IMR-90 (cell line): ENCODE measurements around the gene HES1. TPM values are rescaled to one million over a fixed set of nuclear protein-coding genes. Genes with fewer than 3 reads are reported as not detected.

Source experiments
- ATAC-seq: fragments of 200-7000 bp; cut with Tn5 transposase; 2 replicates; pipeline ENCODE4 v1.9.1; 2020; ENCODE audit warnings: low read depth, mild to moderate bottlenecking, moderate library complexity
- BruUV-seq: library from RNA; stranded (reverse); fragments of 400-500 nt; replicated peaks from 2 replicates; lab custom pipeline; 2021; lab: Mats Ljungman, UMichigan
- CTCF ChIA-PET: fragments of 300-600 bp; formaldehyde crosslinking; extraction: SDS; loops from one replicate; lab custom pipeline; 2021; ENCODE audit warnings: antibody characterized with exemption; lab: Yijun Ruan, JAX
- POLR2A ChIA-PET: fragments of 300-600 bp; sonication (Branson Sonifier 250); formaldehyde crosslinking; loops from one replicate; lab custom pipeline; 2022; ENCODE audit warnings: antibody characterized with exemption; ENCODE audit not compliant: unreplicated experiment; lab: Charles Lee
- DNase-seq: peaks from one replicate; pipeline ENCODE4 v3.0.0; 2013
- H2AFZ ChIP-seq: replicated peaks from 2 replicates; pipeline ENCODE3; 2013; ENCODE audit warnings: low read length, mild to moderate bottlenecking; ENCODE audit not compliant: poor library complexity
- H2AK5ac ChIP-seq: 2 replicates; pipeline ENCODE4 v1.6.1; 2013; ENCODE audit warnings: low read depth, low read length, inconsistent platforms
- H2AK9ac ChIP-seq: replicated peaks from 2 replicates; pipeline ENCODE3; 2013; ENCODE audit warnings: mild to moderate bottlenecking, low read depth, low read length, moderate library complexity; ENCODE audit not compliant: poor library complexity
- H2BK120ac ChIP-seq: 2 replicates; pipeline ENCODE4 v1.6.1; 2013; ENCODE audit warnings: low read depth, low read length, inconsistent platforms
- H2BK15ac ChIP-seq: 3 replicates; pipeline ENCODE4 v1.6.1; 2013; ENCODE audit warnings: low read depth, low read length, inconsistent platforms
- H2BK20ac ChIP-seq: 2 replicates; pipeline ENCODE4 v1.6.1; 2013; ENCODE audit warnings: low read depth, mild to moderate bottlenecking, inconsistent platforms, low read length, moderate library complexity
- H2BK5ac ChIP-seq: 2 replicates; pipeline ENCODE4 v1.6.1; 2013; ENCODE audit warnings: mild to moderate bottlenecking, low read depth, low read length, inconsistent platforms; ENCODE audit not compliant: poor library complexity, severe bottlenecking
- H3K14ac ChIP-seq: replicated peaks from 2 replicates; pipeline ENCODE4 v1.6.1; 2013; ENCODE audit warnings: low read depth, low read length, inconsistent platforms
- H3K18ac ChIP-seq: 2 replicates; pipeline ENCODE4 v1.6.1; 2013; ENCODE audit warnings: low read depth, low read length, control low read depth
- H3K23ac ChIP-seq: 2 replicates; pipeline ENCODE4 v1.6.1; 2013; ENCODE audit warnings: low read depth, low read length, inconsistent platforms
- H3K27ac ChIP-seq: 2 replicates; pipeline ENCODE4 v1.5.1; 2013; ENCODE audit warnings: mild to moderate bottlenecking, control low read depth, low read length; ENCODE audit not compliant: insufficient read depth
- H3K27me3 ChIP-seq: 2 replicates; pipeline ENCODE4 v1.6.1; 2013; ENCODE audit warnings: low read length; ENCODE audit not compliant: control insufficient read depth, insufficient read depth
- H3K36me3 ChIP-seq: 2 replicates; pipeline ENCODE4 v1.6.1; 2013; ENCODE audit warnings: low read length, mixed read lengths; ENCODE audit not compliant: control insufficient read depth, insufficient read depth
- H3K4ac ChIP-seq: 2 replicates; pipeline ENCODE4 v1.6.1; 2013; ENCODE audit warnings: low read depth, low read length, inconsistent platforms
- H3K4me1 ChIP-seq: 2 replicates; pipeline ENCODE4 v1.6.1; 2013; ENCODE audit warnings: low read length, mixed read lengths; ENCODE audit not compliant: control insufficient read depth, insufficient read depth
- H3K4me2 ChIP-seq: 2 replicates; pipeline ENCODE4 v1.6.1; 2013; ENCODE audit warnings: low read depth, mild to moderate bottlenecking, control low read depth, low read length, moderate library complexity
- H3K4me3 ChIP-seq: 2 replicates; pipeline ENCODE4 v1.5.1; 2013; ENCODE audit warnings: low read depth, mild to moderate bottlenecking, control low read depth, low read length, moderate library complexity; ENCODE audit not compliant: insufficient read depth
- H3K56ac ChIP-seq: 2 replicates; pipeline ENCODE4 v1.6.1; 2013; ENCODE audit warnings: low read length, inconsistent platforms; ENCODE audit not compliant: insufficient read depth; ENCODE audit errors: extremely low read depth
- H3K79me1 ChIP-seq, 2 experiments: 2 replicates each; pipeline ENCODE4 v1.6.1; 2013; ENCODE audit warnings: low read length in 2 of 2, inconsistent platforms in 1 of 2, low read depth in 1 of 2
- H3K9ac ChIP-seq: 2 replicates; pipeline ENCODE4 v1.6.1; 2013; ENCODE audit warnings: low read depth, low read length, control low read depth
- H3K9me1 ChIP-seq: 2 replicates; pipeline ENCODE4 v1.6.1; 2013; ENCODE audit warnings: low read length, inconsistent platforms; ENCODE audit not compliant: insufficient read depth
- H3K9me3 ChIP-seq: 2 replicates; pipeline ENCODE4 v1.6.1; 2013; ENCODE audit warnings: low read length; ENCODE audit not compliant: control insufficient read depth, insufficient read depth
- H4K20me1 ChIP-seq: 2 replicates; pipeline ENCODE4 v1.6.1; 2013; ENCODE audit warnings: low read length, inconsistent platforms; ENCODE audit not compliant: insufficient read depth
- H4K5ac ChIP-seq: 2 replicates; pipeline ENCODE4 v1.6.1; 2013; ENCODE audit warnings: mild to moderate bottlenecking, low read depth, low read length, control low read depth
- H4K8ac ChIP-seq, 2 experiments: 2 replicates each; pipeline ENCODE4 v1.6.1; 2013; ENCODE audit warnings: low read depth in 2 of 2, low read length in 2 of 2, control low read depth in 1 of 2, inconsistent platforms in 1 of 2
- H4K91ac ChIP-seq: 2 replicates; pipeline ENCODE4 v1.6.1; 2013; ENCODE audit warnings: low read depth, low read length, inconsistent platforms; ENCODE audit not compliant: insufficient read depth
- MXI1 ChIP-seq: IDR thresholded peaks from 2 replicates; pipeline ENCODE4 v1.6.1; 2012; ENCODE audit warnings: low read depth, mild to moderate bottlenecking, low read length, moderate library complexity, borderline replicate concordance
- RCOR1 ChIP-seq: IDR thresholded peaks from 2 replicates; pipeline ENCODE4 v1.6.1; 2012; ENCODE audit warnings: mild to moderate bottlenecking, low read length, improper control_type of control experiment; ENCODE audit not compliant: insufficient replicate concordance
- WGBS, 2 experiments: methylation state at CpG; one replicate each; pipeline versions ENCODE4 v1.1.5 to v1.1.7; 2013; ENCODE audit warnings: missing lambda C conversion rate in 2 of 2; ENCODE audit not compliant: insufficient read length in 1 of 2; ENCODE audit errors: extremely low coverage in 2 of 2; 5-methylcytosine and 5-hydroxymethylcytosine counted together
- dilution Hi-C: fragments of 300-500 bp; cut with HindIII; formaldehyde crosslinking; loops from one replicate; pipeline ENCODE4 v1.14.3; 2018; ENCODE audit warnings: low sequenced_read_pairs; ENCODE audit not compliant: unreplicated experiment
- in situ Hi-C: fragments of 300-500 bp; cut with MboI; formaldehyde crosslinking; loops from 3 replicates; pipeline ENCODE4 v1.14.3; 2019; ENCODE audit warnings: low sequenced_read_pairs, inconsistent platforms, mixed read lengths
- intact Hi-C: fragments of 100-400 bp; cut with micrococcal nuclease; formaldehyde crosslinking; loops from 2 replicates; pipeline ENCODE4 v1.10.0; 2022
- polyA plus RNA-seq, 3 experiments: library from polyadenylated mRNA; depleted of rRNA; stranded (reverse); fragments of >200 nt; gene quantifications; 2 replicates each; pipeline ENCODE4 v1.2.3, GENCODE V29; 2012; ENCODE audit warnings: low replicate concordance in 1 of 3
- total RNA-seq: library from RNA; depleted of rRNA; stranded (reverse); fragments of >200 nt; gene quantifications from 2 replicates; pipeline ENCODE4 v1.2.3, GENCODE V29; 2012

The HES1 gene
- total and polyA plus RNA-seq, 2 of the 4 experiments (the other 2 are of a cell fraction) = 3.6 to 6.7 TPM

DNA sequence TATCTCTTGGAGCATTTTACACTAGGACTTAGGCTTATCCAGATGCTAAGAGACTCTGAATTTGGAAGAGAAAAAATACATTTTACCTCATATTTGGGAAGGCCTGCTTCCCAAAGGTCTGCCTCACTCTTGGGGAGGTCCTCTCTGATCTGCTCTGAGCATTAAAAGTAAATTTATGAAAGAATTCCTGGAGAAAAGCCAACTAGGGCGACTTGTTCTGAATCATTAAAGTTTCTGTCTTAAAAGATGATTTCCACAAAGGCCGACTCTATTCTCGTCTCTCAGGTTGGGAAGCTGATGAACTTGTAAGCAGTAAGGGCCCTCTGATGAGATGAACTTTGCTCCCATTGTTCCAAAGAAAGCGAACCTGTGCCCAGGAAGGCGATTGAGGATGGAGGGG lies 48.7 kb upstream of the HES1 start:
- Histone ChIP-seq H4K20me1 (no peaks in the 10 kb centered on the region), H3K14ac (no peak overlapping the region), H3K79me1 (no peaks in the 10 kb centered on the region), H2AK5ac (no peak overlapping the region), H3K4me2 (no peak overlapping the region), H2AK9ac (no peak overlapping the region), H3K36me3 (no peaks in the 10 kb centered on the region), H2BK15ac (no peak overlapping the region), H2BK20ac (no peak overlapping the region), H3K9me1 (no peaks in the 10 kb centered on the region), H3K4me1 (peaks cover 5% of the 10 kb centered on the region; the same call in 1 of the 2 replicates), H3K4me3 (no peak overlapping the region), H4K91ac (no peak overlapping the region), H2BK120ac (no peak overlapping the region), H3K18ac (no peak overlapping the region), H3K9ac (no peak overlapping the region), H3K27ac (no peak overlapping the region), H3K27me3 (peaks cover 21% of the 10 kb centered on the region), H3K56ac (no peak overlapping the region), H3K4ac (no peak overlapping the region), H2AFZ (no peak overlapping the region), H3K9me3 (no peaks in the 10 kb centered on the region), H4K5ac (no peak overlapping the region), H2BK5ac (no peak overlapping the region), H3K23ac (no peak overlapping the region), H4K8ac (no peak overlapping the region)
- ATAC-seq (no peak), DNase-seq (no peak)
- in situ Hi-C loops (no loop called here), dilution Hi-C loops (no loop called here), intact Hi-C loops (no loop called here)
- WGBS, 2 experiments = 71% methylated on average over 3 of the region's 5 CpGs; no CpG with 5 or more reads in 1 of the 2 experiments
- POLR2A ChIA-PET = no interaction called here
- BruUV-seq = no TSS peak
- CTCF ChIA-PET = no interaction called here
- TF ChIP-seq MXI1 = no peak
- no peak for TF ChIP-seq RCOR1
